BE2C (cell line): Measurements from ENCODE around the gene PRPF6.
"Not testable (repeated sequence)": the region's sequence is repeated elsewhere in the genome, so short reads cannot be mapped to it uniquely, and the experiment has no call there.

ENCODE experiments used
- DNase-seq: peaks from one replicate; pipeline ENCODE4 v3.0.0-alpha.2; 2020
- H3K27me3 ChIP-seq: fragments of 250-450 bp; sonication (Bioruptor Pico); 2 replicates; pipeline ENCODE4 v1.5.1; 2020; ENCODE audit warnings: mild to moderate bottlenecking
- H3K36me3 ChIP-seq: fragments of 250-450 bp; sonication (Bioruptor Pico); 2 replicates; pipeline ENCODE4 v1.5.1; 2020; ENCODE audit warnings: mild to moderate bottlenecking
- H3K4me1 ChIP-seq: fragments of 250-450 bp; sonication (Bioruptor Pico); 2 replicates; pipeline ENCODE4 v1.5.1; 2020
- H3K4me3 ChIP-seq: 2 replicates; pipeline ENCODE4 v1.5.1; 2011; ENCODE audit warnings: low read depth, low read length
- H3K9me3 ChIP-seq: fragments of 250-450 bp; sonication (Bioruptor Pico); 2 replicates; pipeline ENCODE4 v1.5.1; 2020
- CTCF ChIP-seq: IDR thresholded peaks from 2 replicates; pipeline ENCODE4 v1.5.1; 2012; ENCODE audit warnings: mild to moderate bottlenecking, low read depth, low read length

The PRPF6 gene

GRCh38 chr20:63958964-63959698, 21.8 kb upstream of the PRPF6 start:
- peaks cover 38% of the 10 kb centered on the region for H3K36me3 ChIP-seq
- H3K9me3 ChIP-seq, result no peaks in the 10 kb centered on the region
- no peak overlapping the region for H3K4me3 ChIP-seq
- H3K27me3 ChIP-seq, result no peaks in the 10 kb centered on the region
- no peak for TF ChIP-seq CTCF
- H3K4me1 ChIP-seq, result peaks cover 11% of the 10 kb centered on the region
- DNase-seq, result no peak

GRCh38 chr20:63959699-63960075, 21.2 kb upstream of the PRPF6 start:
- Histone ChIP-seq H3K4me3 (no peak overlapping the region), H3K27me3 (no peaks in the 10 kb centered on the region), H3K4me1 (peaks cover 6% of the 10 kb centered on the region; the same call in 1 of the 2 replicates), H3K9me3 (no peaks in the 10 kb centered on the region), H3K36me3 (peaks cover 43% of the 10 kb centered on the region)
- TF ChIP-seq CTCF, result no peak
- no peak for DNase-seq

- not testable (repeated sequence) for H3K4me1 ChIP-seq, DNase-seq, H3K27me3 ChIP-seq, H3K9me3 ChIP-seq, H3K4me3 ChIP-seq
- H3K36me3 ChIP-seq, result peaks cover 43% of the 10 kb centered on the region
These were observed 20.0 kb upstream of the PRPF6 start for GRCh38 chr20:63960654-63961621.

GRCh38 chr20:63961664-63962425, 19.1 kb upstream of the PRPF6 start:
- TF ChIP-seq CTCF, result no peak
- no peak for DNase-seq
- H3K36me3 ChIP-seq, result peaks cover 52% of the 10 kb centered on the region
- no peaks in the 10 kb centered on the region for H3K9me3 ChIP-seq
- H3K27me3 ChIP-seq, result no peaks in the 10 kb centered on the region
- H3K4me1 ChIP-seq, result peaks cover 6% of the 10 kb centered on the region; the same call in 1 of the 2 replicates
- no peak overlapping the region for H3K4me3 ChIP-seq

- Histone ChIP-seq H3K4me1 (peaks cover 4% of the 10 kb centered on the region; the same call in 1 of the 2 replicates), H3K4me3 (no peak overlapping the region), H3K9me3 (no peaks in the 10 kb centered on the region), H3K36me3 (peaks cover 56% of the 10 kb centered on the region), H3K27me3 (no peaks in the 10 kb centered on the region)
- DNase-seq, result no peak
- TF ChIP-seq CTCF, result no peak
These were observed 18.2 kb upstream of the PRPF6 start for GRCh38 chr20:63962426-63963347.
